22Rv1 (cell line): Measurements from ENCODE around the gene GALNT7.

ENCODE experiments used
- H3K27ac ChIP-seq: fragments of 450-650 bp; 2 replicates; pipeline ENCODE4 v1.5.1; 2017
- ZFX ChIP-seq: fragments of 450-650 bp; IDR thresholded peaks from 2 replicates; pipeline ENCODE4 v1.6.1; 2017; ENCODE audit warnings: antibody characterized with exemption, borderline replicate concordance
- TF ChIP-seq, protein P1 (sequence below): fragments of 450-650 bp; IDR thresholded peaks from 2 replicates; pipeline ENCODE4 v1.5.1; 2017; ENCODE audit warnings: mild to moderate bottlenecking

The GALNT7 gene

DNA sequence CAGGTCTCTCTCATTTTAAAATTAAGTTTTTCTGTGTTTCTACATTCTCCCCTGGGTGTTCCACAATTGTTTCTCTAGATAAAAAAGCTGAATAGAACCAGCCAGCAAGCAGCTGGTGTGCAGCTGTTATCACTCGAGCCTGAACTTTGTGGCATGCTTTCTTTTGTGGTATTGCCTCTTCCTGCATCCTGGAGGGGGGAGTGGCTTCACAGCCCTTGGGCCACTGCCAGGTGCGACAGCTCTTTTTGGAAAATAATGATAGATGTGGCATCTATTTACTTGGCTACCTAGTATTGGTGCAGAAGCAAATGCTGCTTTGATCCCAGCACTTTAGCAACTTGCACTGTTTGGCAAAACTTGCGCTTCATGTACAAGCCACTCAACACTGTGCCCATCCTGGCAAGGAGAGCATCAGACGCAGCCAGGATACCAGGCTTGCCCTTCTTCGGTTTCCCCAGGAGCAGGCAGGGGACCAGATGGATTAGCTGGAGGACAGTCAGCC is 96.1 kb downstream of the GALNT7 start:
- no peak overlapping the region for H3K27ac ChIP-seq
- TF ChIP-seq ZFX: no peak
- TF ChIP-seq, protein P1, sequence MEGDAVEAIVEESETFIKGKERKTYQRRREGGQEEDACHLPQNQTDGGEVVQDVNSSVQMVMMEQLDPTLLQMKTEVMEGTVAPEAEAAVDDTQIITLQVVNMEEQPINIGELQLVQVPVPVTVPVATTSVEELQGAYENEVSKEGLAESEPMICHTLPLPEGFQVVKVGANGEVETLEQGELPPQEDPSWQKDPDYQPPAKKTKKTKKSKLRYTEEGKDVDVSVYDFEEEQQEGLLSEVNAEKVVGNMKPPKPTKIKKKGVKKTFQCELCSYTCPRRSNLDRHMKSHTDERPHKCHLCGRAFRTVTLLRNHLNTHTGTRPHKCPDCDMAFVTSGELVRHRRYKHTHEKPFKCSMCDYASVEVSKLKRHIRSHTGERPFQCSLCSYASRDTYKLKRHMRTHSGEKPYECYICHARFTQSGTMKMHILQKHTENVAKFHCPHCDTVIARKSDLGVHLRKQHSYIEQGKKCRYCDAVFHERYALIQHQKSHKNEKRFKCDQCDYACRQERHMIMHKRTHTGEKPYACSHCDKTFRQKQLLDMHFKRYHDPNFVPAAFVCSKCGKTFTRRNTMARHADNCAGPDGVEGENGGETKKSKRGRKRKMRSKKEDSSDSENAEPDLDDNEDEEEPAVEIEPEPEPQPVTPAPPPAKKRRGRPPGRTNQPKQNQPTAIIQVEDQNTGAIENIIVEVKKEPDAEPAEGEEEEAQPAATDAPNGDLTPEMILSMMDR: no peak

DNA sequence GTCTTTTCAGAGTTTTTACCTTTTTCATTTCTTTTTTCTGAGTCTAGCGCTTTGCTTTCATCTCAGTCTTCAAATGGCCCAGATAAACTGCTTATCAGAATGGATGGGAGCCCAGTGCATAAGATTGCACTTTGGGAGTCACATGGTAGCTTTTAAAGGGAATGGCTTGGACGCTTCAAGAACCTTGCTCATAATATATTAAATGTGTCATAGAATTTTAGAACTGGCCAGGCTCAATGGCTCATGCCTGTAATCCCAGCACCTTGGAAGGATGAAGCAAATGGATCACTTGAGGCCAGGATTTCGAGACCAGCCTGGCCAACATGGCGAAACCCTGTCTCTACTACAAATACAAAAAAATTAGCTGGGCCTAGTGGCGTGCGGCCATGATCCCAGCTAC is 97.1 kb downstream of the GALNT7 start:
- no peak overlapping the region for H3K27ac ChIP-seq

DNA sequence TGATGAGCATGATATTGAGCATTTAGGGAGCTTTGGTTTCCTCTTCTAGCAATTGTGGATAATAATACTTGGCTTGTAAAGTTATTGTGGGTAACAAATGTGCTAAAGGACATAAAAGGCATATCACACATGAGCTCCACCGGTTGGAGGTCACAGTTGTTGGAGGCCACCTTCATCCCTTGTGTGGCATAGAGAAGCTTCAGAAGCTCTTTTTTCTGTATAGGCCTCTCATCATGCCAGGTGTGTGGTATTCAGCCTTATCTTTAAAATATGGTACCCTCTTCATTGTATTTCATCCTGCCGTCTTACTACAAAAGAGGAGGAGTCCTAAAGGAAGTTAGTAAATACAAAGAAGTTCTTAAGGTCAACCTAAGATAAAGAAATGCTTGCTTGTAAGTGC is 99.1 kb downstream of the GALNT7 start:
- H3K27ac ChIP-seq: no peak overlapping the region
- no peak for TF ChIP-seq ZFX
- TF ChIP-seq, protein P1: no peak

More for the DNA sequence above, 97.1 kb downstream of the GALNT7 start:
- TF ChIP-seq, protein P1: no peak
- no peak for TF ChIP-seq ZFX

DNA sequence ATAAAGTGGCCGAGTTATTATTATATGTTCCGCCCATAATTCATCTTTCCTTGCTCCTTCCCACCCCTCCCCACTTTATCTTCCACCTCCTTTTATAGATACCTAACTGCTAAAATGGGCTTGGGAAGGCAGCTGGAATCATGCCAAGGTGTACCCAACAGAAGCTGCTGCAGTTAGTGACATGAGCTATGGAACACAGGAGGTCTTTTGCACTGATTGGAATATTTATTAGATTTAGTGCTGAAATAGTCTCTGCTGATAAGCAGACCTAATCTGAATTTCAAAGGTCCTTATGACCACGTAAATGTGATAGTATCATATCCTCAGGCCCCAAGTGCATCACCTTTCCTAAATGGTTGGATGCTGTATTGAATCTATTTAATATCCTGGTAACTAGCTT is 100.7 kb downstream of the GALNT7 start:
- no peak overlapping the region for H3K27ac ChIP-seq
- no peak for TF ChIP-seq ZFX
- TF ChIP-seq, protein P1: no peak

DNA sequence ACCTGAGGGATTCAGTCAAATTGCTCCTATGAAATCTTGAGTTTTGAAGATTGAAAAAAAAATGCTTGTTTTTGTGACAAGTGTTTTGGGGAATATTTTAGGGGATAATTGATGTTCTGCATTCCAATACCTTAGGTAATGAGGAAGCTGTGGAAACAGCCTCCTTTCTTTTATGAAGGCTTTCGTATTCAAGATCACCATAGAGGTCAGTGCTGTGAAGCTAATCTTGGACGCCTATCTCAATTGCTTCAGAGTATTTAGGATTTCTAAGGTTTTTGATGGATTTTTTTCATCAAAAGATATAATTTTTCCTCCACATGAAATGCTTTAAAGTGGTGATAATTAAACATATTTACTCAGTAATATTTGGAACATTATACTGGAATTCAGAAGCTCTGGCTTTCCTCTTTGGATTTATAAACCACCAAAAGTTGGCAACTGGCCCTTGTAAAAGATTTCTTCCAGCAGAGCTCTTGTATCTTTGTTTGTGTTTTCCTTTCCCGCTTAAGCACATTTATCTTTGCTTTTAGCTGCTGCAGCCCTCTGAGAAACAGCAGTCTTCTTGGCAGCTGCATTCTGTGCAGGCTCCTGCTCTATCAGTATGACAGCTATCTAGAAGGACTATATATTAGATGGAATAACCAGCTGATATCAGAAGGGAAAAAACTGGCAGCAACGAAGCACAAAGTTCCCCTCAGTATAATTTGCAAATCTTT is 101.9 kb downstream of the GALNT7 start:
- no peak for TF ChIP-seq ZFX
- TF ChIP-seq, protein P1: no peak
- H3K27ac ChIP-seq: no peak overlapping the region

DNA sequence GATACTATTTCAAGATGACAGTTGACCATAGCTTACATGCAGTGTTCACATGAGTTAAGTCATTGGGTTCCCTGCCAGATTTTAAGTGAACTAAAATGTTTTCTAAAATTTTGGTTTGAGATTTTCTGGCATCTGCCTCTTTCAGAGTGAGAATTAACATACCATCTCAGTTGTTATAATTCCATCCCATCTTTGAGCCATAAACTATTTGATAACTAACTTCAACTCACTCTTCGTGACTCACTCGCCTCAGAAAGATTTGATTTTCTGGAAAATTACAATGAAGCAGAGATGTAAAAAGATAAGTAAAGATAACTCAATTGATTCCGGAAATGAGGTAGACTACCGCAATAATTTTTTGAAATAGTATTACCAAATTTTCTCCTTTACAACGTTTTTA is 103.7 kb downstream of the GALNT7 start:
- H3K27ac ChIP-seq: no peak overlapping the region
- TF ChIP-seq ZFX: no peak
- TF ChIP-seq, protein P1: no peak

DNA sequence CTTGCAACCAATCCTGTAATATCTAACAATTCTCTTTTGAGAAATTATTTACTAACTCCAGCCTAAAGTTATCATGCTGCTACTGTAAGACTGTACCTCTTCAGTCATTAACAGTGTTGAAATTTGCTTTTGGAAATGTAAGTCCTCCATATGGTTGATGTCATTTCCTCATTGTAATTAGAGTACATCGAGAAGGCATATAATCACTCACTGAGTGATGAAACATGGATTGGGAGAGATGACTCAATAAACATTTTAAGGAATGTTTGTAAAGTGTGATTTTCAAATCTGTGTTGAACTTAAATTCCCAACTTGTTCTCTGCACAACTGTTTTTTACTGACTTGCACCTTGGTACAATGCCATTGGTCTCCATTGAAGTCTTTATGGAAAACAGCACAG is 104.4 kb downstream of the GALNT7 start:
- H3K27ac ChIP-seq: no peak overlapping the region
- no peak for TF ChIP-seq ZFX
- TF ChIP-seq, protein P1: no peak
